Measurements from ENCODE around the gene ZNF22.

ZNF22 gene

GRCh38 chr10:44993922-44994751, 6.6 kb upstream of the ZNF22 start:
- no peak for DNase-seq (ENCODE audit: extremely low spot score)
- ChIA-PET POLR2A (no interaction called here), CTCF (interaction anchor here (0.7 to 2.3 kb wide), 3 partner anchors 12 to 61 kb away, joined by 3 to 8 read pairs (median 3); no protein-coding TSS in a partner anchor)
- TF ChIP-seq BHLHE40 (IDR thresholded peaks at IDR 0.05; ENCODE audit: borderline replicate concordance) (no peak), FOXK2 (IDR thresholded peaks at IDR 0.05) (no peak), L3MBTL2 (conservative IDR thresholded peaks at IDR 0.05) (no peak), PKNOX1 (IDR thresholded peaks at IDR 0.05) (no peak)

GRCh38 chr10:44994752-44995530, 5.8 kb upstream of the ZNF22 start:
- no peak for DNase-seq (ENCODE audit: extremely low spot score)
- POLR2A ChIA-PET, result no interaction called here
- TF ChIP-seq HDGF (IDR thresholded peaks at IDR 0.05; ENCODE audit: borderline replicate concordance), result no peak
- TF ChIP-seq FOXM1 (IDR thresholded peaks at IDR 0.05; ENCODE audit: borderline replicate concordance), result no peak
- TF ChIP-seq PKNOX1 (IDR thresholded peaks at IDR 0.05), result no peak
- TF ChIP-seq ARNT (IDR thresholded peaks at IDR 0.05), result no peak
- no peak for TF ChIP-seq SP1 (IDR thresholded peaks at IDR 0.05)
- TF ChIP-seq ELF4 (IDR thresholded peaks at IDR 0.05), result no peak
- CTCF ChIA-PET, result interaction anchor here (0.7 to 2.3 kb wide), 3 partner anchors 11 to 62 kb away, joined by 3 to 8 read pairs (median 3); no protein-coding TSS in a partner anchor

- TF ChIP-seq HDGF (IDR thresholded peaks at IDR 0.05; ENCODE audit: borderline replicate concordance), result no peak
- TF ChIP-seq LEF1 (IDR thresholded peaks at IDR 0.05; ENCODE audit: borderline replicate concordance), result no peak
- TF ChIP-seq TARDBP (IDR thresholded peaks at IDR 0.05), result no peak
- TF ChIP-seq NFRKB (IDR thresholded peaks at IDR 0.05), result no peak
- no peak for TF ChIP-seq FOXA1 (IDR thresholded peaks at IDR 0.05)
- no peak for TF ChIP-seq ARNT (IDR thresholded peaks at IDR 0.05)
- no peak for TF ChIP-seq SP1 (IDR thresholded peaks at IDR 0.05)
- no peak for TF ChIP-seq ELF4 (IDR thresholded peaks at IDR 0.05)
- no peak for TF ChIP-seq SUZ12 (IDR thresholded peaks at IDR 0.05)
- no peak for TF ChIP-seq CTBP1 (IDR thresholded peaks at IDR 0.05; ENCODE audit: borderline replicate concordance)
- no peak for TF ChIP-seq ZNF384 (IDR thresholded peaks at IDR 0.05)
- no peak for TF ChIP-seq L3MBTL2 (conservative IDR thresholded peaks at IDR 0.05)
- TF ChIP-seq FOXK2 (IDR thresholded peaks at IDR 0.05), result no peak
- TF ChIP-seq BHLHE40 (IDR thresholded peaks at IDR 0.05; ENCODE audit: borderline replicate concordance), result no peak
- TF ChIP-seq PKNOX1 (IDR thresholded peaks at IDR 0.05), result no peak
- TF ChIP-seq FOXM1 (IDR thresholded peaks at IDR 0.05; ENCODE audit: borderline replicate concordance), result no peak
- no peak for DNase-seq (ENCODE audit: extremely low spot score)
- ChIA-PET CTCF (interaction anchor here (1.2 to 2.3 kb wide), 2 partner anchors 20 to 63 kb away, joined by 3 to 8 read pairs; no protein-coding TSS in a partner anchor), POLR2A (no interaction called here)
Measured at GRCh38 chr10:44995581-44995913, 5.2 kb upstream of the ZNF22 start.

- TF ChIP-seq BHLHE40 (IDR thresholded peaks at IDR 0.05; ENCODE audit: borderline replicate concordance) (no peak), FOXK2 (IDR thresholded peaks at IDR 0.05) (no peak), SP1 (IDR thresholded peaks at IDR 0.05) (no peak), L3MBTL2 (conservative IDR thresholded peaks at IDR 0.05) (no peak), FOXM1 (IDR thresholded peaks at IDR 0.05; ENCODE audit: borderline replicate concordance) (no peak), TARDBP (IDR thresholded peaks at IDR 0.05) (no peak), LEF1 (IDR thresholded peaks at IDR 0.05; ENCODE audit: borderline replicate concordance) (no peak), ELF4 (IDR thresholded peaks at IDR 0.05) (no peak), FOXA1 (IDR thresholded peaks at IDR 0.05) (no peak), NFRKB (IDR thresholded peaks at IDR 0.05) (no peak), ZNF384 (IDR thresholded peaks at IDR 0.05) (no peak), ARNT (IDR thresholded peaks at IDR 0.05) (no peak), HDGF (IDR thresholded peaks at IDR 0.05; ENCODE audit: borderline replicate concordance) (no peak), SUZ12 (IDR thresholded peaks at IDR 0.05) (no peak), PKNOX1 (IDR thresholded peaks at IDR 0.05) (no peak), CTBP1 (IDR thresholded peaks at IDR 0.05; ENCODE audit: borderline replicate concordance) (no peak)
- DNase-seq (ENCODE audit: extremely low spot score), result no peak
- CTCF ChIA-PET, result no interaction called here
- POLR2A ChIA-PET, result no interaction called here
Measured at GRCh38 chr10:44995914-44996669, 4.6 kb upstream of the ZNF22 start.

Data from HEK293T (cell line).